ENCODE results near the gene SFMBT1. TPM values are rescaled to one million over a fixed set of nuclear protein-coding genes. Genes with fewer than 3 reads are reported as not detected.

The SFMBT1 gene
- total RNA-seq, 1 donor from 2014 or later, result 5.8 TPM

GRCh38 chr3:53078656-53079055, 32.8 kb upstream of the SFMBT1 start:
- Mint-ChIP-seq H3K4me1 (ENCODE audit: unreplicated experiment) (no peaks in the 10 kb centered on the region), H3K9me3 (ENCODE audit: unreplicated experiment) (no peaks in the 10 kb centered on the region), H3K27me3 (ENCODE audit: unreplicated experiment) (no peaks in the 10 kb centered on the region), H3K36me3 (ENCODE audit: low read depth, unreplicated experiment) (no peaks in the 10 kb centered on the region), H3K4me3 (ENCODE audit: unreplicated experiment) (no peak overlapping the region), H3K27ac (ENCODE audit: unreplicated experiment) (no peak overlapping the region)
- TF ChIP-seq CTCF (IDR thresholded peaks at IDR 0.05; ENCODE audit: unreplicated experiment), result no peak
- DNase-seq (ENCODE audit: low spot score), result no peak

DNA sequence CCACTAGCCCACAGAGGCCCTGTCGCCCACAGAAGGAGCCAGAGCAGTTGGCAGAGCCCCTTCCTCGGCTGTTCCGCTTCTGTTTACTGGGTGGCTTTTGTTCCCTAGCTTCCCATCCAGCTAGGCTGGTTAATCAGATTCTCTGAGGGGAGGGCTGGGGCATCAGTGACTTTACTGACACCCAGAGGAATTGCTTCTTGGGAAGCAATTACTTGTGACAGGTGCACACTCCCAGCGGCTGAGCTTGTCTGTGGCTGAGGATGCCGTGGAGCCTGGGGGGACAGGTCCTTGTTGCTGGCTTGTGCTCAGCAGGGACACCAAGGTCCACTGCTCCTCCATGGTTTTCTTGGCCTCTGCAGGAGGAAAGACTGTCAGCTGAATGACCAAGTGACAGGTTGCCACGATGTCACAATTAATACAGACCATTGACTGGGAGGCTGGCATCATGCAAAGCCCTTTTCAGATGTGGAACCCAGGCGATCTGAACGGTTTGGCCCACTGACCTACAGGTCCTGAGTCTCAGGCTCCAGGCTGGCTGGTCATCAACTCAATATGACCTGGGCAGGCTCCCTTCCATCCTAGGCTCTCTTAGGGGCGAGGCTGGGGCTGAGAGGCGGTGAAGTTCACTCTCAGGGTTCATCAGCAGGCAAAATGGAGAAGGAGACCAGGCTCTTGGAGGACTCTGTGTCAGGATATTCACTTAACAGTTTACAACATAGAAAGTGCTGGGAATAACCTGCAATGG, 31.8 kb upstream of the SFMBT1 start:
- no peaks in the 10 kb centered on the region for H3K36me3 Mint-ChIP-seq (ENCODE audit: low read depth, unreplicated experiment)
- no peaks in the 10 kb centered on the region for H3K27me3 Mint-ChIP-seq (ENCODE audit: unreplicated experiment)
- no peak overlapping the region for H3K27ac Mint-ChIP-seq (ENCODE audit: unreplicated experiment)
- TF ChIP-seq CTCF (IDR thresholded peaks at IDR 0.05; ENCODE audit: unreplicated experiment), result no peak
- H3K9me3 Mint-ChIP-seq (ENCODE audit: unreplicated experiment), result no peaks in the 10 kb centered on the region
- no peak overlapping the region for H3K4me3 Mint-ChIP-seq (ENCODE audit: unreplicated experiment)
- DNase-seq (ENCODE audit: low spot score), result no peak
- peaks cover 7% of the 10 kb centered on the region for H3K4me1 Mint-ChIP-seq (ENCODE audit: unreplicated experiment)

GRCh38 chr3:53075743-53076140, 29.9 kb upstream of the SFMBT1 start:
- no peak for TF ChIP-seq CTCF (IDR thresholded peaks at IDR 0.05; ENCODE audit: unreplicated experiment)
- H3K9me3 Mint-ChIP-seq (ENCODE audit: unreplicated experiment), result no peaks in the 10 kb centered on the region
- no peaks in the 10 kb centered on the region for H3K36me3 Mint-ChIP-seq (ENCODE audit: low read depth, unreplicated experiment)
- DNase-seq (ENCODE audit: low spot score), result no peak
- H3K27ac Mint-ChIP-seq (ENCODE audit: unreplicated experiment), result no peak overlapping the region
- no peaks in the 10 kb centered on the region for H3K27me3 Mint-ChIP-seq (ENCODE audit: unreplicated experiment)
- peaks cover 10% of the 10 kb centered on the region for H3K4me1 Mint-ChIP-seq (ENCODE audit: unreplicated experiment)
- no peak overlapping the region for H3K4me3 Mint-ChIP-seq (ENCODE audit: unreplicated experiment)

GRCh38 chr3:53074761-53075742, 29.2 kb upstream of the SFMBT1 start:
- Mint-ChIP-seq H3K36me3 (ENCODE audit: low read depth, unreplicated experiment) (no peaks in the 10 kb centered on the region), H3K4me1 (ENCODE audit: unreplicated experiment) (peaks cover 10% of the 10 kb centered on the region), H3K27me3 (ENCODE audit: unreplicated experiment) (no peaks in the 10 kb centered on the region), H3K4me3 (ENCODE audit: unreplicated experiment) (no peak overlapping the region), H3K9me3 (ENCODE audit: unreplicated experiment) (no peaks in the 10 kb centered on the region), H3K27ac (ENCODE audit: unreplicated experiment) (no peak overlapping the region)
- DNase-seq (ENCODE audit: low spot score), result no peak
- no peak for TF ChIP-seq CTCF (IDR thresholded peaks at IDR 0.05; ENCODE audit: unreplicated experiment)

DNA sequence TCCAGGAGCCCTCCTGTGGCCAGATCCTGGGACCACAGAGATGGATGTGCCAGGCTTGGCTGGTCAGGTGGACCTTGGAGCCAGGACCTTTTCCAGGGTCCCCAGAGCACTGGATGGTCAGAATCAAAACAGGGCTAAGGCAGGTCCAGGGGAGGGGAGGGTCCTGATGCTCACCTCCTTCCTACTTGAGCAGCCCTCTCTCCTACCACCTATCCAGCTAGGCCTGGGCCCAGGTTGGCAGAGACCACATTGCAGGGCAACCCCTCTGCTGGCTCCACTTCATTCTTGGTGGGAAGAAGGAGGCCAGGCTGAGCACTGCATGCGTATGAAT, 28.5 kb upstream of the SFMBT1 start:
- H3K4me3 Mint-ChIP-seq (ENCODE audit: unreplicated experiment), result no peak overlapping the region

More for the DNA sequence above, 28.5 kb upstream of the SFMBT1 start:
- H3K36me3 Mint-ChIP-seq (ENCODE audit: low read depth, unreplicated experiment), result no peaks in the 10 kb centered on the region
- no peak for DNase-seq (ENCODE audit: low spot score)
- no peaks in the 10 kb centered on the region for H3K27me3 Mint-ChIP-seq (ENCODE audit: unreplicated experiment)
- peaks cover 10% of the 10 kb centered on the region for H3K4me1 Mint-ChIP-seq (ENCODE audit: unreplicated experiment)
- H3K27ac Mint-ChIP-seq (ENCODE audit: unreplicated experiment), result no peak overlapping the region
- no peak for TF ChIP-seq CTCF (IDR thresholded peaks at IDR 0.05; ENCODE audit: unreplicated experiment)
- H3K9me3 Mint-ChIP-seq (ENCODE audit: unreplicated experiment), result no peaks in the 10 kb centered on the region

Measured in endothelial cell (in vitro differentiated cells).